ENCODE measurements around the gene INO80.
A peak's percentile ranks its signal among the peaks of the same experiment; 100 is the strongest.
"Not testable (repeated sequence)": the region's sequence is repeated elsewhere in the genome, so short reads cannot be mapped to it uniquely, and the experiment has no call there.

INO80 gene

DNA sequence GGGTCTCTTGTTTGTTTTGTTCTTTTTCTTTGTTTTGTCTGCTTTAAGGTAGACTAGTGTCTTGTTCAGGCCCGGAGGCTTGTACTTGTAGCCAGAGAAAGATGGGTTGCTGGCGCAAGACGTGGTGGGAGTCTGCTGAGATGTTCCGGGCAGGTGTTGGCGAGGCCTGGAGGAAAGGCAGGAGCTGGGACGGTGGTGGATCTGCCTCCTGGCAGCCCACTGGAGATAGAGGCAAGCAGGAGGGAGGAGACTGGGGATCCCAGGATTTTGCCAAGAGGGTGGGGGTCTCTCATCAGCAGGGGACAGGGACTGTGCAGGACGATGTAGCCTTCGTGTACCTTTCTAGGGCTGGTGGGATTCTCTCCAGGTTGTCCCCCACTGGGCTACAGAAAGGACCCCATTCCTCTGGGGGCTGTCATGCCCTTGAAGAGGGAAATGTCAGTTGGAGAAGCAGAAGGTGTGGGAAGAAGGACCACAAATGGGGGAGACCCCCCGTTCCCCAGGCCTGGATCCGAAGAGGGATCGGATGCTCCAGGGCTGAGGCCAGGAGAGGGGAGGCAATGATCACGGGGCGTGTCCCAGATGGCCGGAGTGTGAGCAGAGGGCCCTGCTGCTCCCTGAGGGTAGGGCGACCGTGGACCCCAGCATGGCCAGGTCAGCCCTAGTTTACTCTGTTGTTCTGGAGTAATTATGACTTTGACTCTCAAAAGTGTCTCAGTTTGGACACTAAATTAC lies 155.8 kb downstream of the INO80 start:
- no peak for DNase-seq

DNA sequence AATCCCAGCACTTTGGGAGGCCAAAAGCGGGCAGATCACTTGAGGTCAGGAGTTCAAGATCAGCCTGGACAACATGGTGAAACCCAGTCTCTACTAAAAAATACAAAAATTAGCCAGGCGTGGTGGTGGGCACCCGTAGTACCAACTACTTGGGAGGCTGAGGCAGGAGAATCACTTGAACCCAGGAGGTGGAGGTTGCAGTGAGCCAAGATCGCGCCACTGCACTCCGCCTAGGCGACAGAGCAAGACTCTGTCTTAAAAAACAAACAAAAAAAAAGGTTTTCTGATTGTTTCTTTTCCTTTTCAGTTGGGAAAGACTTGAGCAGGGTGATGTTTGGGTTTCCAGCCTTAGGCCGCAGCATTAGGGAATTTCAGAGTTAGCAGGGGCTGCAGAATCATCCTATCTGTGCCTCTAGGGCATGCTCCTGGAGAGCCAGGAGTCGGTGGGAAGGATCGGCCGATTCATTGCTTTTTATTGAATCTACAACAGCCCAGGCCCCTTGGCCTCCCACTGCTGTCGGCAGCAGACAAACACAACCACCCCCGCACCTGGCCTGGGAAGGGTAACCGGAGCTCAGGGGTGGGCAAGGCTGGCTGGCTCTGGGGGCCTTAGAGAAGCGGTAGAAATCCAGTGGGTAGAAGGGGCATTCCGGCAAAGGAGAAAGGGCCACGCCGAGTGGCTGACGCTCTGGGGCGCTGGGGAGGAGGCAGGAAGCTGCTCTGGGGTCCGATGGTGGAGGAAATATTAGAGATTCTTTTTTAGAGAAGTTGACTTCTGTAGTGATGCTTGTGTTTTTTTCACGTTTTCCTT lies 156.5 kb downstream of the INO80 start:
- no peak for DNase-seq

DNA sequence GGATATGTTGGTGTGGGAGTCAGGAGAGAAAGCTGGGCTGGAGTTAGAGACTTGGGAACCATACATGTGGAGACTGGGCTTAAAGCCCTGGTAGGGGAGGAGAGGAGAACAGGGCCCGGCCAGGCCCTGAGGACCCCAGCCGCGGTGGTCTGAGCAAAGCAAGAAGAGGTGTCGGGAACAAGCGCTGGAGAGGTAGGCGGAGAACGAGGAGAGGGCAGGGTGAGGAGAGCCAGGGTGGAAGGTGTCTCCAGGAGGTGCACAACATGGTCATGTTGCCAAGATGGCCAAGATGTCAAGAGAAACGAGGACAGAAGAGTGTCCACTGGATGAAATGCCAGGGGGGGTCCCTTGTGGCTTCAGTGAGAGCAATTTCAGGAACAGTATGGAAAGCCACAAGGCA lies 157.4 kb downstream of the INO80 start:
- no peak for DNase-seq

DNA sequence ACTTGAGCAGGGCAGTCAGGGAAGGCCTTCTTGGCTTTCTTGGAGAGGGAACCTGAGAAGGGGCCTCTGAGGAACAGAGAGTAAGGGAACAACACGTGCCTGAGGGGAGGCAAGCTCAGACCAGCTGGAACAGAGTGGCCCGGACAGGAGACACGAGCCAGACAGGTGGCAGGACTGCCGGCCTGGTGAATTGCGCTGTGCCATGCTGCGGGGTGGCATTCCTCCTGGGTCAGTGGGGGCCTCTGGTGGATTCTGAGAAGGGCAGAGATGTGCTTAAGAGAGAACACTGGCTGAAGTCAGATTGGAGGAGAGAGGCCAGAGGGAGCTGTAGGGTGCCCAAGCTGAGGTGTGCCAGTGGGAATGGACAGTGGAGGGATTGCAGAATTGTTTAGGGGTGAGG lies 157.9 kb downstream of the INO80 start:
- no peak for DNase-seq

DNA sequence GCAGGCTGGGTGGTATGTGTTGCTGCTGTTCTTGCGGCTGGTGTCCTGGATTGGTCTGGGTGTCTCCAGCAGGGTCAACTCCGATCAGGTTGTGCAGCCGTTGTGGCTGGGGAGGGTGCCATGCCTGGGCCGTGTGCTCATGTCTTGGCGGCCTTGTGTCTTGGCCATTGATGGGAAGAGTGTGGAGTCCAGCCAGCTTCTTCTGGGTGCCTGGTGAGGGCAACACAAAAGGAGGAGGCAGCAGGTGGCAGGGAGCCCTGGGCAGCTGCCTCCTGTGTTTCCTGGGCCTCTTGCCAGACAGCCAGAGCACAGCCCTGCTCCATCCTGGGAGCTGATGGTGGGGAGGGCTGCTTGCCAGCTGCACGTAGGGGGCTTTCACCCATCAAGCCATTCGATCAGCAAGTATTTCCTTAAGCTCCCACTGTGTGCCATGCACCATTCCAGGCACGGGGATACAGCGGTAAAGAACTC lies 158.5 kb downstream of the INO80 start:
- no peak for DNase-seq

DNA sequence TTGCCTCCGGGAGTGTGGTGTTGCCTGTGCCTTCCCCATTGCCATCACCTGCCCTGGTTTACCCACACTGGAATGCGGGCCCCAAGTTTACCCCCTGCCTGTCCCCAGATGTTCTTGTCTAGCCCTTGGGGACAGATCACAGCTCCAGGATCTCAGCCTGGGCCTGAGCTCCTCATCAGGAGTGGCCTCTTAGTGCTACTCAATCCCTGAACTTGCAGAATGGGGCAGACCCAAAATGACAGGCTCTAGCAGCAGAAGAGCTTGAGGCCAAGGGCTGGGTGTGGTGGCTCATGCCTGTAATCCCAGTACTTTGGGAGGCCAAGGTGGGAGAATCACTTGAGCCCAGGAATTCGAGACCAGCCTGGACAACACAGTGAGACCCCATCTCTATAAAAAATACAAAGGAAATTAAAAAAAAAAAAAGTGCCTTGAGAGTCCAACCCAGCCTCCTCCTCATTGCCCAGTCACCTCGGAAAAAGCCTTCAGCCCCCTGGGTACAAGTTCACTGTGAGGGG lies 159.0 kb downstream of the INO80 start:
- DNase-seq, result no peak

DNA sequence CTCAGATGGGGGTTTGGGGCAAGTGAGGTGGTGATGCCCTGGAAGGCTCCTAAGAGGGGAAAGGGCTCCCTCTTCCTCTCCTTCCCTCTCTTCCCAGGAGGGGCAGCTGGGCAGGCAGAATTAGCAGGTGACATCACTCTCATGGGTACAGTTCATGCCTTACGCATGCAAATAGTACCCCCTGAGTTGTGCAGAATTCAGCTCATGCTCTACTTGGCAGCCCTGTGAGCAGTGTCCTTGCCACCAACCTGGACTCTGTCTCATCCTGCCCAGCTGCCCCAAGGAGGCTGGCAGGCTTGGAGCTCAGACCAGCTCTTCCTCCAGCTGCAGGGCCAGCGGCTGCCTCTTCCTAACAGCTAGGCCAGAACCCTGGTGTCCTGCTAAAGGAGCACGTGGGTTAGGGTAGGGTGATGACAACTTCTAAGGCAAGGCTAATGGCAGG lies 159.5 kb downstream of the INO80 start:
- DNase-seq, result no peak

DNA sequence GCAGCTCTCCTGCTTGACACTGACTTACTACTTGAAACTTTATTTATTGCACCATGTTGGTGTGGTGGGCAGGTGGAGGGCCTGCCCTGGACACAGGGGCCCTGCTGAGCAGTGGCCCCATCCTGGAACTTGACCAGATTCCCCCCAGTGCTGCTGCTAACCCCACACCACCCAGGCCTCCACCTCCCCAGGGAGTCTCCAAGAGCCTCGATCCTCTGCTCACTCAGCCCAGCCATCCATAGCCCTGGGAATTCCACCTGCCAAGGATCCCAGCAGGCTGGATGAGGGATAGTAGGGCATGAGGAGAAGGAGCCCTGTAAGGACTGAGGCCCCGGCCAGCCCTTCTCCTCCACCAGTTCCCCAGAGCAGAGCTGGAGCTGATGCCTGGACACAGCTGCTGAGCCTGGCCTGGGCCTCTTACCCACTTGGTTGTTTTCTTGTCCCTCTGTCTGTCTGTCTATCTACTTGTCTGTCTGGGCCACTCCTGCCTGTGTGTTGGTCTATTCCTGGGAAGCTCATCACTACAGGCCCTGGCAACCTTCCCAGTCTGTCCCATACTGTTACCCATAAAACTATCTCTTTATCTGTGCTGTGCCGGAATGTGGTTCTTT lies 160.0 kb downstream of the INO80 start:
- no peak for DNase-seq

DNA sequence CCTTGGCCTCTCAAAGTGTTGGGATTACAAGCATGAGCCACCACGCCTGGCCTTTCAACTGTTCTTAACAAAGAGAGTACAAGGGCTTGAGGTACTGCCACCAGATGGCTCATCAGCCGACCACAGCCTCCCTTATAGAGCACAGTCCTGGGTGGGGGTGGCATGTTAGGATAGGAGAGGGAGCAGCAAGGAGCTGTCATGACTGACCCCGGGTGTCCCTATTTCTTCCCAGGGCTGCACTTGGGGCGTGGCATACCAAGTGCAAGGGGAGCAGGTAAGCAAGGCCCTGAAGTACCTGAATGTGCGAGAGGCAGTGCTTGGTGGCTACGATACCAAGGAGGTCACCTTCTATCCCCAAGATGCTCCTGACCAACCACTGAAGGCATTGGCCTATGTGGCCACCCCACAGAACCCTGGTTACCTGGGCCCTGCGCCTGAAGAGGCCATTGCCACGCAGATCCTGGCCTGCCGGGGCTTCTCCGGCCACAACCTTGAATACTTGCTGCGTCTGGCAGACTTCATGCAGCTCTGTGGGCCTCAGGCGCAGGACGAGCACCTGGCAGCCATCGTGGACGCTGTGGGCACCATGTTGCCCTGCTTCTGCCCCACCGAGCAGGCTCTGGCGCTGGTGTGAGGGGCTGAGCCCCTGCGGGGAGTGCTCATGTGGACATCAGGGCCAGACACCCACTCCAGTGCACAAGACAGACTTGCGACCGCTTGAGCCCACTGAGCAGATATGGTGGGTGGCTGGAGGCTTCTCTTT lies 160.8 kb downstream of the INO80 start:
- DNase-seq, result no peak

DNA sequence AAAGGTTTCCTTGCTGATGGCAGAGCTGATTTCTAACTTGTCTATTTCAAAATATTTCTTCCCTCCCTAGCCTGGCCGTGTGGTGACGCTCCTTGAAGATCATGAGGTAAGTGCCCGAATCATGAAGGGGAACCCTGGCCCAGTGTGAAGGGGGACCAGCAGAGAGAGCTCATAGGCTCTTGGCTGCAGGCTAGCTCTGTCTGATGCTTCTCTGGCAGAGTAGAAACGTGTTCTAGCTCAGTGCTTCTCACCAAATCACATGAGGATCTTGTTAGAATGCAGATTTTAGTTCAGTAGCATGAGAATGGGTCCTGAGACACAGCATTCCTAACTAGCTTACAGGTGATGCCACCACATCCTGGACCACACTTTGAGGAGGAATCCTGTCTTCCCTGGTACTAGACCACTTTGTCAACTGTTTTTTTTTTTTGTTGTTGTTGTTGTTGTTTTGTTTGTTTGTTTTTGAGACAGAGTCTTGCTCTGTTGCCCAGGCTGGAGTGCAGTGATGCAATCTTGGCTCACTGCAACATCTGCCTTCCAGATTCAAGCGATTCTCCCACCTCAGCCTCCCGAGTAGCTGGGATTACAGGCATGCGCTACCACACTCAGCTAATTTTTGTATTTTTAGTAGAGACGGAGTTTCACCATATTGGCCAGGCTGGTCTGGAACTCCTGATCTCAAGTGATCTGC lies 161.8 kb downstream of the INO80 start:
- DNase-seq, result not testable (repeated sequence)

DNA sequence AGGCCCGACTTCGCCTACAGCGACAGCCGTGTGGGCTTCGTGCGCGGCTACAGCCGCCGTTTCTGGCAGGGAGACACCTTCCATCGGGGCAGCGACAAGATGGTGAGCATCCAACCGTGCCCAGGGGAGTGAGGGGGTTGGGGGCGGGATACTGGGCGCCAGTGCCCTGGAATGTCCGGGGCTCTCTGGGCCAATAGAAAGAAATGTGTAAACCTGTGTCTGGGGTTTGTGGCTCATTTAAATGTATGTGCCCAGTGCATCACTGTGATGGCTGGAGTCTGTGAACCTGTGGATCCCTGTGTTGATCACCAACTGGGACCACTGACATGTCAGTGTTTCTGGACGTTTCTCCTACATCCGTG lies 162.4 kb downstream of the INO80 start:
- no peak for DNase-seq

DNA sequence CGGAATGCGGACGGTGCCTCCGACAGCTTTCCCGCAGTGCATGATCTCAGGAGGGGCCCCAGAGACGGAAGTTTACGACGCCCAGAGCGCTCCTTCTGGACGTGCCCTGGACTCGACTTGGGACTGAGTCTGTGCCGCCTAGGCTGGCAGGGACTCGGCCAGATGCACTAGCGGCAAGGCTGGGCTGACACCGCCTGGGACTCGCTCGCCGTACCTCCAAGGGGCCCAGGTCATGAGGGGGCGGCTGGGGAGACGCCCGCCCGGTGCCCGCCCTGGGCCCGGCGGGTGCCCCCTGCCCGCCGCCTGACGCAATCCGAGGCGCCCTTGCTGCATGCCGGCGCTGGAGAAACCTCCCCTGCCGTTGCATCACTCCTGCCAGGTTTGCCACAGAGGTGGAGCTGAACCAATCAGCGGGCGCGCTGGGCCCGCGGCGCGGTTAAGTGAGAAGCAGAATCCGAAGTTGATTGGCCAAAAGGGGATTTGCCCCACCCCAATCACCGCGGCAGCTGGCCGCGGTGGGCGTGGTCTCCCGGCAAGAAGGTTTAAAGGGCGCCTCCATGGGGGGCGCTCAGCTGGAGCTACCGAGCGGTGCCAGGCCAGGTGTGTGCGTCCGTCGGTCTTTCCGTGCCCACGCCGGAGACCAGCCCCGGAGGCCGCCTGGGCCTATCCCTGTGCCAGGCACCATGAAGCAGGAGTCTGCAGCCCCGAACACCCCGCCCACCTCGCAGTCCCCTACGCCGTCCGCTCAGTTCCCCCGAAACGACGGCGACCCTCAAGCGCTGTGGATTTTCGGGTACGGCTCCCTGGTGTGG lies 163.0 kb downstream of the INO80 start, which contains the start of gene CHAC1:
Gene CHAC1 (plus strand): TSS at position 571 of the 812 bp plus-strand sequence. CDS start 113 bp downstream, at position 684.
- peak; percentile 90 for DNase-seq

DNA sequence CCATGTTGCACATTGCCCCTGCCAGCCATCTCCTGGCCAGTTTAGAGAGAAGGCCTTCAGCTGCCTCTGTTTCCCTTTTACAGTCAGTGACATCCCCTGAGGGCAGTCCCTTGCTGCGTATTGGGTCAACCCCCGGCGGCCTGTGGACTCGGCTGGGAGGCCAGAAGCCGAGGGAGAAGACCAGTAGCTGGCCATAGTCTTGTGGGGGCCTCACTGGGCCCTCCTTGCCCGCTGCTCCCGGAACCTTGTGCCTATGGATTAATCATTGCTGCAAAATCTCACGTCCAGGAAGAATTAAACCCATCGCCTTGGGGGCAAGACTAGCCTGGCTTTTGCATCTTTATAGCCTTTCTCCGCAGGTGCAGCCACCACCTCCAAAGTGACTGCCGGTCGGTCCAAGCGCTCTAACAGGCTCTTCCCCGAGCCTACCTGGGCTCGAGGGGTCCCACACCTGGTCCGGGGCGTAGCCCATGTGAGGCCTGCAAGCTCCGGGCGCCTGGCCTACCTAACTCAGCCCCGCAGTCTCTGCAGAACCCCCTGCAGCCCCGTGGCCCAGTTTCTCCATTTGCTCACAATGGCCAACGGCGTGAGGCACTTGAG lies 163.7 kb downstream of the INO80 start:
- no peak for DNase-seq

DNA sequence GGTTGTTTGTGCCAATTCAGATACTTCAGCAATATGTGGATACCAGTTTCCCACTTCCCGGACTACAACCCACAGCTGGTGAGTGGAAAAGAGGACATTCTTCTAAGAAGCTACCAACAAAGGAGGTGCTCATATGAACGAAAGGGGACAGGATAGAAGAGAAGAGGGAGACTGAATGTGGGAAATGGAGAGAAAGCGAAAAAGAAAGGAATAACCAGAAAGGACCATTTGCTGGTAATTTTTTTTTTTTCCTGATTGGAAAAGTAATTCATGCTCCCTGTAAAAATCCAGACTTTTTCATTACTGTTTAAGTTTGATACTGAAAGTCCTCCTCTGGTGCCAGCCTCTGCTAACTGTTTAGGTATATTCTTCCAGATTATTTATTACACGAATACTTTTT lies 164.3 kb downstream of the INO80 start:
- DNase-seq, result no peak

DNA sequence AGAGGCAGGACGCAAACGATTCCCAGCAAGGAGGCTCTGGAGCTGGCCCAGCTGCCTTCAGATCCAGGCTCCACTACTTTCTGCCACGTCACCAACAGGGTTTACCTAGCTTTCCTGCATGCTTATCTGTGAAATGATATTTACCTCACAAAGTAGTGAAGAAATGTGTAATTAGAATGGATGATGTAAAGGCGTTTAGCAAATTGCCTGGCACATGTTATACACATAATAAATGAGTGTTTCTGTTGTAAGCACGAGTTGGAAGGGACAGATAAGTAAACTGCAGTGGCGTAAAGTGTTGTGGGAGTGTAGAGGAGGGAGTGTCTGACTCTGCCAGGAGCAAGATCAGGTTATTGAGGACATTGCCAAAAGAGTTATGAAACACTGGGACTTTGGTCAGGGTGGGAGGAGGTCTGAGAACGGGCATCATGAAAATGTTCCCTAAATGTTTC lies 166.3 kb downstream of the INO80 start:
- no peak for DNase-seq

DNA sequence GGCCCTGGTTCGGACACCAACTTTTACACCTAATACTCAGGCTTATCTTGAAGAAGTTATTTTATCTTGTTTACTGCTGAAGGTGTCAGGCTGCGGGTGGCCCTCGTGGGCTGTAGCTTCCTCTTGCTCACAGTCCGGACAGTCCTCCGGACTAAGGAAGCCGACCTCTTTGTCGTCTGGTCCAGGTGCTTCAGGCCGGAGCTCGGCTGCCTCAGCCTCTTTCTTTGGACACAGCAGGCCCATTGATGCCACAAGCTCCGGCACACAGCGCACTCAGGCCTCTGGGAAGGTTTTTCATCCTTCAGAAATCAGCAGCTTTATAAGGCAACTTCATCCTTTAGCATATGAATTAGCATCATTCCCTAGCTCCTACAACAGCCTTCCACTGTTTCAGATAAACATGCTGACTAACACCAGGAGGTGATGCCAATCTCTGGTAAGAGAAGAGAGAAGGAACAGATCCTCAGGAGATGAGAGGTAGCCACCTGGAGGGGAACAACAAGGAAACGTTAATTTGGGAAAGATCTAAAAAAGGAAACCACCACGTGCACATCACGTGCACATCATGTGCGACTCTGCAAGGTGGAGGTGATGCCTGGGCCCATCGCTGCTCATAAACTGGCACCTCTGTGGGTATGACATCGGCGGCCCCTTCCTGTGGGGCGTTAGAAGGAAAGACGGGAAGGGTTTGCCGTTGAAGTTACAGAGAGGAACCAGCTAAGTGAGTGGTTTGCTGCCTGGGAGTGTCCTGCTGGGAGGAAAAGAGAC lies 167.2 kb downstream of the INO80 start:
- no peak for DNase-seq

DNA sequence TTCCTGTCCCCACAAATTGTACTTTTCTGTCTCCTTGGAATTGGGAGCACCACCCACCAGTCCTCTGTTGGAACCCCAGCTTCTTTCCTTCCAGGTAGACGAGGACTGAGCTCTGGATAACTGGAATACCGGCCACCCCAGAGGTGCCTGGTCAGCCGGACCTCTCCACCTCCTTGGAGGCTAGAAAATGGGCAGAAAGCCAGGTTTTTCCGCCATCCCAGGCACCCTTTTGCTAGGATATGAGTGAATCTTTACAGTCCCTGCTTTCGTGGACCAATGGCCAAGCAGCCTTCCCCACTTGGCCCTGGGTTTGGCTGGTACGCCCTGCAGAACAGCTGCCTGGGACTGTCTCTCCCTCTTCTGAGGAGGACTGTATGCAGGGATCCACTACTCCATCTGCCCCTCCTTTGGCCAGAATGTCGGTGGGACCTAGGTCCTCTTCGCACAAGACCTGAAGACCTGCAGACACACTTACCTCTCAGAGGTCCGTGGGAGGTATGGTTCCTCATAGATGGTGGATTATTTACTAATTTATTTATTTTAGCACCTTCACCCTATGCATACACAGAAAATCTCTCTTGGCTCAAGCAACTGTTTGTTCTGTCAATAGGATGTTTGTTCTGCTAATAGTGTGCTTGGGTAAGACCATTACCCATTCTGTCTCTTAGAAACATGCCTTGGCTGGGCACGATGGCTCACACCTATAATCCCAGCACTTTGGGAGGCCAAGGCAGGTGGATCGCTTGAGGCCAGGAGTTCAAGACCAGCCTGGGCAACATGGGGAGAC lies 171.4 kb downstream of the INO80 start:
- no peak for DNase-seq

DNA sequence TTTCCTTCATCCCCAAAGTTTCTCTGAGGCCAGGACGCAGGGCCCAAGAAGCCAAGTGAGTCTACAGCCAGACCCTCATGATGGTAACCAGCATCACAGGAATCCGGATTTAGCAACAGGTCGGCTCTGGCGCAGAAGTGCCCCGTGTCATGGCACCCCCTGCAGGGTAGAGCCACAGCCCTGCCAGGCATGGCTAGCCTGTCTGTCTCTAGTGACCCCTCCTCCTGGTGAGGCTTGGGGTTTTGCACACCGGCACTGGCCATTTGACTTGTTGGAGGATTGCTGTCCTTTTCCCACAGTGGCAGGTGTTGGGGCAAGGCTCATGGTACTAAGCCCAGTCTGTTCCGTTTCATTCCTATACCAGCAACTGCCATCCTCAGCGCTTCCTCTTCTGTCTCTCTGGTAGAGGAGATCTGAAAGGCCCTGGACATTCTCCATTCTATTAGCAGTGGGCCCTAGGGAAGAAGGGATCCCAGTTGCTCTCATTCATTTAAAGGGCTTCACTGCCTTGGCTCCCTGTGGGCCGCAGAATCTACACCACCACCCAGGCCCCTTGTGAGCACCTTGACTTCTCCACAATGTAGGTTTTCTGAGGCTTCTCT lies 172.2 kb downstream of the INO80 start:
- no peak for DNase-seq

DNA sequence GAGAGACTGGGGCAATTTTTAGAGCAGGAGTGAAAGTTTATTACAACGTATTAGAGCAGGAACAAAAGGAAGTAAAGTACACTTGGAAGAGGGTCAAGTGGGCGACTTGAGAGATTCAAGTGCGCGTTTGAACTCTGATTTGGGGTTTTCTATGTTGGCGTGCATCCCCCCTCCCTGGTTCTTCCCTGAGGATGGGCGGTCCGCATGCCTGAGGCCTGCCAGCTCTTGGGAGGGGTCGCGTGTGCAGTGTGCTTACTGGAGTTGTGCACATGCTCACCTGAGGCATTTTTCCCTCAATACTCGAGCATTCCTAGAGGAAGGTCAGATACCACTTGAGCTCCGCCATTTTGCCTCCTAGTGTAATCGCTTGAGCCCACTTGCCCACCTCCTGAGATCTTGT lies 173.2 kb downstream of the INO80 start:
- DNase-seq, result no peak

All from T1000 (cell line).